ENCODE data around the gene KIAA0232.

KIAA0232 gene

GRCh38 chr4:6912441-6912840 lies 129.9 kb downstream of the KIAA0232 start (continued):
- TF ChIP-seq PPARA (CRISPR knock-in tag; IDR thresholded peaks at IDR 0.05; ENCODE audit: borderline replicate concordance) (no peak), ZC3H10 (CRISPR knock-in tag; IDR thresholded peaks at IDR 0.05) (no peak), OSR1 (CRISPR knock-in tag; IDR thresholded peaks at IDR 0.05) (no peak)

DNA sequence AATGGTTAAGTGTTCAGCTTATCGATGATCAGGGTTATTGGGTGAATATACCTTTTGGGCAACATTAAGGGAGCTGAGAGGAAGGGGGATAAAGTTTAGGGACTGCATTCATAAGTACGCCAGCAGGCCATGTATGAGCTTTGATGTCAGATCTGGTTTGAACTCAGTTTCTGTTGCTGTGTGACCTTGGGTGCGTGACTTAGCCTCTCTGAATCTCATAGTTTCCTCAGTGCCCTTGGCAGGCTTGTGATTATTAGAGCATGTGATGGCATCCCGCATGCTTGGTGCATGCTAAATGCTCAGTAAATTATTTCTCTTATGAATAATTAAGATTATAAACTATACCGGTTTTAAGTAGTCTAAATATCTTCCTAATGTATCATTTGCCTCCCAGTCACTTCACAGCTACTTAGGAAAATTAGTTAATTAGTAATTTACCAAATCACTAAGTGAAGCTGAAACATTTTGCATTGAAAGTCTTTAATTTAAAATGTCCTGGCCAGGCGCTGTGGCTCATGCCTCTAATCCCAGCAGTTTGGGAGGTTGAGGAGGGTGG lies 130.9 kb downstream of the KIAA0232 start:
- ATAC-seq: no peak
- TF ChIP-seq PPARA (CRISPR knock-in tag; IDR thresholded peaks at IDR 0.05; ENCODE audit: borderline replicate concordance): no peak
- no peak for TF ChIP-seq TOX (CRISPR knock-in tag; IDR thresholded peaks at IDR 0.05; ENCODE audit: borderline replicate concordance)
- TF ChIP-seq ZFP3 (CRISPR knock-in tag; IDR thresholded peaks at IDR 0.05): no peak
- TF ChIP-seq GLIS3 (CRISPR knock-in tag; IDR thresholded peaks at IDR 0.05): no peak
- no peak for TF ChIP-seq PATZ1 (CRISPR knock-in tag; IDR thresholded peaks at IDR 0.05; ENCODE audit: borderline replicate concordance)
- TF ChIP-seq ZNF565 (CRISPR knock-in tag; conservative IDR thresholded peaks at IDR 0.05; ENCODE audit: low read depth): no peak
- no peak for TF ChIP-seq OSR1 (CRISPR knock-in tag; IDR thresholded peaks at IDR 0.05)
- no peak for TF ChIP-seq ESRRG (CRISPR knock-in tag; IDR thresholded peaks at IDR 0.05)
- TF ChIP-seq, protein P1, sequence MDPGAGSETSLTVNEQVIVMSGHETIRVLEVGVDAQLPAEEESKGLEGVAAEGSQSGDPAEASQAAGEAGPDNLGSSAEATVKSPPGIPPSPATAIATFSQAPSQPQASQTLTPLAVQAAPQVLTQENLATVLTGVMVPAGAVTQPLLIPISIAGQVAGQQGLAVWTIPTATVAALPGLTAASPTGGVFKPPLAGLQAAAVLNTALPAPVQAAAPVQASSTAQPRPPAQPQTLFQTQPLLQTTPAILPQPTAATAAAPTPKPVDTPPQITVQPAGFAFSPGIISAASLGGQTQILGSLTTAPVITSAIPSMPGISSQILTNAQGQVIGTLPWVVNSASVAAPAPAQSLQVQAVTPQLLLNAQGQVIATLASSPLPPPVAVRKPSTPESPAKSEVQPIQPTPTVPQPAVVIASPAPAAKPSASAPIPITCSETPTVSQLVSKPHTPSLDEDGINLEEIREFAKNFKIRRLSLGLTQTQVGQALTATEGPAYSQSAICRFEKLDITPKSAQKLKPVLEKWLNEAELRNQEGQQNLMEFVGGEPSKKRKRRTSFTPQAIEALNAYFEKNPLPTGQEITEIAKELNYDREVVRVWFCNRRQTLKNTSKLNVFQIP (CRISPR knock-in tag; IDR thresholded peaks at IDR 0.05; ENCODE audit: borderline replicate concordance, low read depth): no peak

DNA sequence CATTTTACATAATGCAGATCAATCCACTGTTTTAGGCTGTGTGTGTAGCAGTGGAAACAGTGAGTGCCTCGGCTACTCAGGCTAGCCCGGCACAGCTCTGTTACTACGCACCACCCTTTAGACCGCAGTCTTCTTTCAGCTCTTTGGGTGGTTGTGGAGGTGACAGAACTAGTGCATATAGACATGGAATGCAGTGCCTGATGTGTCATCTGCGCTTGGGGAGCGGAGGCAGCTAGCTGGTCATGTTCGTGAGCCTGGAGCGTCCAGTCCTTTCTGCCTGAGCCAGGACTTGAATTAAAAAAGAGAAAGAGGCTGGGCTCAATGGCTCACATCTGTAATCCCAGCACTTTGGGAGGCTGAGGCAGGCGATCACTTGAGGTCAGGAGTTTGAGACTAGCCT lies 131.9 kb downstream of the KIAA0232 start:
- no peak for ATAC-seq
- TF ChIP-seq TCF4 (CRISPR knock-in tag; IDR thresholded peaks at IDR 0.05; ENCODE audit: borderline replicate concordance) (no peak), GLIS3 (CRISPR knock-in tag; IDR thresholded peaks at IDR 0.05) (no peak), ZNF565 (CRISPR knock-in tag; conservative IDR thresholded peaks at IDR 0.05; ENCODE audit: low read depth) (no peak), ISL1 (CRISPR knock-in tag; IDR thresholded peaks at IDR 0.05) (no peak), ZFP30 (CRISPR knock-in tag; IDR thresholded peaks at IDR 0.05) (no peak), ZC3H10 (CRISPR knock-in tag; IDR thresholded peaks at IDR 0.05) (no peak), SNAI2 (CRISPR knock-in tag; IDR thresholded peaks at IDR 0.05) (no peak), PPARA (CRISPR knock-in tag; IDR thresholded peaks at IDR 0.05; ENCODE audit: borderline replicate concordance) (no peak), PATZ1 (CRISPR knock-in tag; IDR thresholded peaks at IDR 0.05; ENCODE audit: borderline replicate concordance) (no peak), ESRRG (CRISPR knock-in tag; IDR thresholded peaks at IDR 0.05) (no peak), BACH2 (CRISPR knock-in tag; IDR thresholded peaks at IDR 0.05; ENCODE audit: borderline replicate concordance) (no peak), ZNF70 (CRISPR knock-in tag; IDR thresholded peaks at IDR 0.05) (no peak), TOX (CRISPR knock-in tag; IDR thresholded peaks at IDR 0.05; ENCODE audit: borderline replicate concordance) (no peak), CSDC2 (CRISPR knock-in tag; IDR thresholded peaks at IDR 0.05) (no peak)
- TF ChIP-seq, protein P2, sequence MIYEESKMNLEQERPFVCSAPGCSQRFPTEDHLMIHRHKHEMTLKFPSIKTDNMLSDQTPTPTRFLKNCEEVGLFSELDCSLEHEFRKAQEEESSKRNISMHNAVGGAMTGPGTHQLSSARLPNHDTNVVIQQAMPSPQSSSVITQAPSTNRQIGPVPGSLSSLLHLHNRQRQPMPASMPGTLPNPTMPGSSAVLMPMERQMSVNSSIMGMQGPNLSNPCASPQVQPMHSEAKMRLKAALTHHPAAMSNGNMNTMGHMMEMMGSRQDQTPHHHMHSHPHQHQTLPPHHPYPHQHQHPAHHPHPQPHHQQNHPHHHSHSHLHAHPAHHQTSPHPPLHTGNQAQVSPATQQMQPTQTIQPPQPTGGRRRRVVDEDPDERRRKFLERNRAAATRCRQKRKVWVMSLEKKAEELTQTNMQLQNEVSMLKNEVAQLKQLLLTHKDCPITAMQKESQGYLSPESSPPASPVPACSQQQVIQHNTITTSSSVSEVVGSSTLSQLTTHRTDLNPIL (CRISPR knock-in tag; IDR thresholded peaks at IDR 0.05; ENCODE audit: low read depth): no peak

GRCh38 chr4:6915041-6916005 lies 132.8 kb downstream of the KIAA0232 start:
- TF ChIP-seq, protein P1 (CRISPR knock-in tag; IDR thresholded peaks at IDR 0.05; ENCODE audit: borderline replicate concordance, low read depth): no peak
- TF ChIP-seq ISL1 (CRISPR knock-in tag; IDR thresholded peaks at IDR 0.05): no peak
- TF ChIP-seq ESRRG (CRISPR knock-in tag; IDR thresholded peaks at IDR 0.05): no peak
- no peak for TF ChIP-seq GLIS3 (CRISPR knock-in tag; IDR thresholded peaks at IDR 0.05)
- no peak for TF ChIP-seq CSRNP3 (CRISPR knock-in tag; IDR thresholded peaks at IDR 0.05)
- no peak for ATAC-seq

All from SK-N-SH treated with all-trans-retinoic acid at 6 μM for 48 hours (cell line).